ENCODE measurements around the gene LOC128125822.

GRCh38 chr6:63592886-63593285, 20.6 kb downstream of the LOC128125822 start:
- TF ChIP-seq TCF7L2 (IDR thresholded peaks at IDR 0.05; ENCODE audit: low read depth, low read length), result no peak
- TF ChIP-seq CTCF (IDR thresholded peaks at IDR 0.05), result no peak
